ENCODE measurements around the gene C1orf53.
"Not testable (repeated sequence)": the region's sequence is repeated elsewhere in the genome, so short reads cannot be mapped to it uniquely, and the experiment has no call there.

Gene C1orf53

DNA sequence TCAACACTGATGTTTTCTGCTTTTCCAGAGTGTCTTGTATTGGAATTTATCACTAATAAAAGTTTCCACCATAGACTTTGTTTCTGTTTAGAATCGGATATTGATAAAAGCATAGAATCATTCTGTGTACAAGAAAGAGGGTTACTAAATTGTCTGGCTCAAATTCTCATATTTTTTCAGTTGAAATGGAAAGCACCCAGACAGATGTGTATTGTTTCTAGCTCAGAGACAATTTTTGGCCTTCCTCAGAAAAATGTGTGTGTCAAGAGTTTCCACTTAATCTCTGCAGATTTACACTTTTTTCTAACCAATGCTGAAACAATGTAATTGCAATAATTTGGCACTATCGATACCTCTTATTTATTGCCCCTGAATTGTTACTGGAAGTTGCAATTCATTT lies 35.0 kb downstream of the C1orf53 start:
- H3K9me3 ChIP-seq (replicated peaks; ENCODE audit: insufficient read depth, low read length) = no peaks in the 10 kb centered on the region
- TF ChIP-seq EZH2 (optimal IDR thresholded peaks at IDR 0.05; ENCODE audit: low read depth, low read length) (no peak), EZH2phosphoT487 (IDR thresholded peaks at IDR 0.05; ENCODE audit: low read length) (no peak)
- TF ChIP-seq, protein P1, sequence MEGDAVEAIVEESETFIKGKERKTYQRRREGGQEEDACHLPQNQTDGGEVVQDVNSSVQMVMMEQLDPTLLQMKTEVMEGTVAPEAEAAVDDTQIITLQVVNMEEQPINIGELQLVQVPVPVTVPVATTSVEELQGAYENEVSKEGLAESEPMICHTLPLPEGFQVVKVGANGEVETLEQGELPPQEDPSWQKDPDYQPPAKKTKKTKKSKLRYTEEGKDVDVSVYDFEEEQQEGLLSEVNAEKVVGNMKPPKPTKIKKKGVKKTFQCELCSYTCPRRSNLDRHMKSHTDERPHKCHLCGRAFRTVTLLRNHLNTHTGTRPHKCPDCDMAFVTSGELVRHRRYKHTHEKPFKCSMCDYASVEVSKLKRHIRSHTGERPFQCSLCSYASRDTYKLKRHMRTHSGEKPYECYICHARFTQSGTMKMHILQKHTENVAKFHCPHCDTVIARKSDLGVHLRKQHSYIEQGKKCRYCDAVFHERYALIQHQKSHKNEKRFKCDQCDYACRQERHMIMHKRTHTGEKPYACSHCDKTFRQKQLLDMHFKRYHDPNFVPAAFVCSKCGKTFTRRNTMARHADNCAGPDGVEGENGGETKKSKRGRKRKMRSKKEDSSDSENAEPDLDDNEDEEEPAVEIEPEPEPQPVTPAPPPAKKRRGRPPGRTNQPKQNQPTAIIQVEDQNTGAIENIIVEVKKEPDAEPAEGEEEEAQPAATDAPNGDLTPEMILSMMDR (IDR thresholded peaks at IDR 0.05; ENCODE audit: low read length) = no peak
- no peak for DNase-seq

DNA sequence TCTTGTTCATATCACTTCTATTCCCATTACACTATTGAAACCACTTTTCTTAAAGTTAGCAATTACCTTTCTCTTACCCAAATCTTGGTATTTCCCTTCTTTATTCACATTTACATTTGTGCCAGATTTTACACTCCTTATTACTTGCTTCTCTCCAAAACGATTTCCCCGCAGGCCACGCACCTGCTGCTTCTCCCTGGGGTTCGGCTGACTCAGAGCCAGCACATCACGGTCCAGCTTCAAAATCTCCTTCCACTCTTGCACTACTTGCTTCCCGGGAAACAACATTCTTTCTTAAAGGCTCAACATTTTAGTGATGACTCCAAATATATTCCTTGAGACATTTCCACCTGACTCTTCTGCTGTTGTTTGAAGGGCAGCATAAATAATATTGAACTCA lies 35.5 kb downstream of the C1orf53 start:
- no peak for DNase-seq
- H3K27me3 ChIP-seq (replicated peaks; ENCODE audit: insufficient read depth, low read length) = no peaks in the 10 kb centered on the region
- H3F3A ChIP-seq (ENCODE audit: insufficient read depth, low read length) = no peaks in the 10 kb centered on the region
- no peaks in the 10 kb centered on the region for H3K79me2 ChIP-seq (ENCODE audit: low read length)
- H3K9ac ChIP-seq (ENCODE audit: low read length) = no peak overlapping the region
- no peak overlapping the region for H3K4me2 ChIP-seq (ENCODE audit: low read depth, low read length)
- H3K9me2 ChIP-seq (replicated peaks; ENCODE audit: insufficient read depth, low read length) = no peaks in the 10 kb centered on the region
- H2AFZ ChIP-seq (ENCODE audit: low read length) = no peak overlapping the region
- H3K36me3 ChIP-seq (replicated peaks; ENCODE audit: insufficient read depth, low read length) = no peaks in the 10 kb centered on the region
- TF ChIP-seq, protein P1 (IDR thresholded peaks at IDR 0.05; ENCODE audit: low read length) = no peak
- no peak for TF ChIP-seq EZH2phosphoT487 (IDR thresholded peaks at IDR 0.05; ENCODE audit: low read length)
- no peak for TF ChIP-seq EZH2 (optimal IDR thresholded peaks at IDR 0.05; ENCODE audit: low read depth, low read length)
- H3K4me3 ChIP-seq (ENCODE audit: low read length) = no peak overlapping the region
- no peaks in the 10 kb centered on the region for H3K4me1 ChIP-seq (ENCODE audit: low read length)
- H4K20me1 ChIP-seq (ENCODE audit: insufficient read depth, low read length) = no peaks in the 10 kb centered on the region
- no peak overlapping the region for H3K27ac ChIP-seq (ENCODE audit: low read length)
- H3K9me3 ChIP-seq (replicated peaks; ENCODE audit: insufficient read depth, low read length) = no peaks in the 10 kb centered on the region

More for the DNA sequence above, 35.0 kb downstream of the C1orf53 start:
- H2AFZ ChIP-seq (ENCODE audit: low read length) = no peak overlapping the region
- H3K36me3 ChIP-seq (replicated peaks; ENCODE audit: insufficient read depth, low read length) = no peaks in the 10 kb centered on the region
- no peak overlapping the region for H3K4me2 ChIP-seq (ENCODE audit: low read depth, low read length)
- no peak overlapping the region for H3K27ac ChIP-seq (ENCODE audit: low read length)
- no peak overlapping the region for H3K4me3 ChIP-seq (ENCODE audit: low read length)
- H4K20me1 ChIP-seq (ENCODE audit: insufficient read depth, low read length) = no peaks in the 10 kb centered on the region
- no peaks in the 10 kb centered on the region for H3K27me3 ChIP-seq (replicated peaks; ENCODE audit: insufficient read depth, low read length)
- no peaks in the 10 kb centered on the region for H3K4me1 ChIP-seq (ENCODE audit: low read length)
- no peaks in the 10 kb centered on the region for H3F3A ChIP-seq (ENCODE audit: insufficient read depth, low read length)
- H3K9me2 ChIP-seq (replicated peaks; ENCODE audit: insufficient read depth, low read length) = no peaks in the 10 kb centered on the region
- H3K9ac ChIP-seq (ENCODE audit: low read length) = no peak overlapping the region
- no peaks in the 10 kb centered on the region for H3K79me2 ChIP-seq (ENCODE audit: low read length)

DNA sequence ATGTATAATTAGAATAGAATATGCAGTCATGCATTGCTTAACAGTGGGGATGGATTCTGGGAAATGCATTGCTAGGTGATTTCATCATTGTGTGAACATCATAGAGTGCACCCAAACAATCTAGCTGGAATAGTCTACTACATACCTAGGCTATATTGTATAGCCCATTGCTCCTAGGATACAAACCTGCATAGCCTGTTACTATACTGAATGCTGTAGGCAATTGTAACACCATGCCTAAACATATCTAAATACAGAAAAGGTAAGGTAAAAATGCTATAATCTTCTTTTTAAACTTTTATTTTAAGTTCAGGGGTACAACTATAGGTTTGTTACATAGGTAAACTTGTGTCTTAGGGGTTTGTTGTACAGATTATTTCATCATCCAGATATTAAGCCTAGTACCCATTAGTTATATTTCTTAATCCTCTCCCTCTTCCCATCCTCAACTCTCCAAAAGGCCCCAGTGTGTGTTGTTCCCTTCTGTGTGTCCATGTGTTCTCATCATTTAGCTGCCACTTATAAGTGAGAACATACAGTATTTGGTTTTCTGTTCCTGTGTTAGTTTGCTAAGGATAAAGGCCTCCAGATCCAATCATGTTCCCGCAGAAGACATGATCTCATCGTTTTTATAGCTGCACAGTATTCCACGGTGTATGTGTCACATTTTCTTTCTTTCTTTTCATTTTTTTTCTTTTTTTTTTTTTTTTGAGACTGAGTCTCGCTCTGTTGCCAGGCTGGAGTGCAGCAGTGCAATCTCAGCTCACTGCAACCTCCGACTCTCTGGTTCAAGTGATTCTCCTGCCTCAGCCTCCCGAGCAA lies 36.9 kb downstream of the C1orf53 start:
- not testable (repeated sequence) for H3K27me3 ChIP-seq (replicated peaks; ENCODE audit: insufficient read depth, low read length); H3K36me3 ChIP-seq (replicated peaks; ENCODE audit: insufficient read depth, low read length); H3K4me3 ChIP-seq (ENCODE audit: low read length); H3K9me2 ChIP-seq (replicated peaks; ENCODE audit: insufficient read depth, low read length); H3F3A ChIP-seq (ENCODE audit: insufficient read depth, low read length); DNase-seq; H2AFZ ChIP-seq (ENCODE audit: low read length); H3K9ac ChIP-seq (ENCODE audit: low read length); H3K4me2 ChIP-seq (ENCODE audit: low read depth, low read length); H3K27ac ChIP-seq (ENCODE audit: low read length); H3K79me2 ChIP-seq (ENCODE audit: low read length); H3K4me1 ChIP-seq (ENCODE audit: low read length); H4K20me1 ChIP-seq (ENCODE audit: insufficient read depth, low read length); H3K9me3 ChIP-seq (replicated peaks; ENCODE audit: insufficient read depth, low read length)

DNA sequence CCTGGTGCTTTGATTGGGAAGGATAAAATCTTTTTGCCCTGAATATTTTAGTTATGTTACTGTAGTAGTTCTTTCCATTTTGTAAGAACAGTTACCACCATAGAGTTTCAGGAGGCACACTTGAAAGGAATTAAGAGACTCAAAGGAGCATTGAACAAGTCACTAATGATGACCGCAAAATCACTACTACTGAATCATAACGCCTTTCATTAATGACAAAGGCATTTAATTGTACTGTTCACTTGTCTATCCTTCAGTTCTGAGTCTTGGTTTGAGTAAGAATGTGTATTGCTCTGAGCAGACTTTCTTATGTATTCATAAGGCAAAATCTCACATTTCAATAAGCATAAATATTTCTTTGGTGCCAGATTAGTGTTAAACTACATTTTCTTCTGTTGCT lies 39.6 kb downstream of the C1orf53 start:
- H3K36me3 ChIP-seq (replicated peaks; ENCODE audit: insufficient read depth, low read length) = no peaks in the 10 kb centered on the region
- no peaks in the 10 kb centered on the region for H3K9me3 ChIP-seq (replicated peaks; ENCODE audit: insufficient read depth, low read length)
- no peaks in the 10 kb centered on the region for H3K9me2 ChIP-seq (replicated peaks; ENCODE audit: insufficient read depth, low read length)
- no peaks in the 10 kb centered on the region for H4K20me1 ChIP-seq (ENCODE audit: insufficient read depth, low read length)
- no peak overlapping the region for H3K4me2 ChIP-seq (ENCODE audit: low read depth, low read length)
- H3K79me2 ChIP-seq (ENCODE audit: low read length) = no peaks in the 10 kb centered on the region
- no peak for TF ChIP-seq EZH2phosphoT487 (IDR thresholded peaks at IDR 0.05; ENCODE audit: low read length)
- TF ChIP-seq, protein P1 (IDR thresholded peaks at IDR 0.05; ENCODE audit: low read length) = no peak
- no peak for TF ChIP-seq EZH2 (optimal IDR thresholded peaks at IDR 0.05; ENCODE audit: low read depth, low read length)
- H2AFZ ChIP-seq (ENCODE audit: low read length) = no peak overlapping the region
- no peak for DNase-seq
- no peak overlapping the region for H3K27ac ChIP-seq (ENCODE audit: low read length)
- H3K4me1 ChIP-seq (ENCODE audit: low read length) = no peaks in the 10 kb centered on the region
- H3K9ac ChIP-seq (ENCODE audit: low read length) = no peak overlapping the region
- H3F3A ChIP-seq (ENCODE audit: insufficient read depth, low read length) = no peaks in the 10 kb centered on the region
- no peaks in the 10 kb centered on the region for H3K27me3 ChIP-seq (replicated peaks; ENCODE audit: insufficient read depth, low read length)
- H3K4me3 ChIP-seq (ENCODE audit: low read length) = no peak overlapping the region

All from MM.1S (cell line).